Hematopoietic multipotent progenitor cell treated with erythropoietin and hydrocortisone succinate and interleukin-3 and kit ligand, for 15 days (in vitro differentiated cells): ENCODE data around the gene DYNC2I2.
"Not testable (repeated sequence)": the region's sequence is repeated elsewhere in the genome, so short reads cannot be mapped to it uniquely, and the experiment has no call there.

Source experiments
- DNase-seq: peaks from one replicate; pipeline ENCODE4 v3.0.0-alpha.2; 2015; ENCODE audit warnings: low spot score

Gene DYNC2I2

DNA sequence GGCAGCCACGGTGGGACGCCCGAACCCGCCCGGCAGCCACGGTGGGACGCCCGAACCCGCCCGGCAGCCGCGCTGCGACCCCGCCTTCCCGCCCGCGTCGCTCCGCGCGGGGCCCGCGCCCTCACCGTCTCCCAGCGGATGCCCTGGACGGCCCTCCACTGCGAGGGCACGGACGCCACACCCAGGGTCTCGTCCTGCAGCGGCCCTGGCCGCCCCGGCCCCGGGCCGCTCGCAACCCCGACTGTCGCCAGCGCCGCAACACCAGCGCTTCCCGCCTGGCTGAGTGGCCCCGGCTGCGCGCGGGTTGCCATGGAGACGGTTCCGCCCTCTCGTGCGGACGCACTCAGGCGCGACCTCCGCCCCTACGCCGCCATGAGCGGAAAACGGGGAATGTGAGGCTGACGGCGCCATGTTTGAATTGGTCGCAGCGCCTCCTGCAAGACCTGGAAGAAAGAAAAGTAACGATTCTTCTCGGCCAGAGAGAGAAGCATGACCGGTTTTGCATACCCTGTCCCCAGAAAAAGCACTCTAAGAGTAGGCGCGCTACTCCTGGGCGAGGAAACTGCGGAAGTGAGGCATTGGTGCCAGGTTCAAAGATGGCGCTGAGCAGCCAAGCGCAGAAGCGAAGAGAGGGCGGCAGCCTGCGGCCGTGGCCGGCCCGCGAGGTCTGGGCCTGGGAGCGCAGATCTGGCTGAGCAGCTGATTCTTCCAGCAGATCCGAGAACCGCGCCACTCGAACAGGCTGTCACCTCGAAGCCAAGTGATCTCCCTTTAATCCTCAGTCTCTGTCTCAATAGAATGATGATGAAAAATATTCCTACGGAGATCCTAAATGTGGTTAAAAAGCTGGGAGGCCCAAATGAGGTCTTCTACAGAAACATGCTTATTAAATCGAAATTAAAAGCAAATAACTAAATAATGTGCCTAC lies at the start of gene DYNC2I2:
TSS of gene DYNC2I2 (minus strand) at position 432 of the 928 bp plus-strand sequence. CDS start at position 311, 121 bp downstream.
- DNase-seq, result peak; percentile 97

DNA sequence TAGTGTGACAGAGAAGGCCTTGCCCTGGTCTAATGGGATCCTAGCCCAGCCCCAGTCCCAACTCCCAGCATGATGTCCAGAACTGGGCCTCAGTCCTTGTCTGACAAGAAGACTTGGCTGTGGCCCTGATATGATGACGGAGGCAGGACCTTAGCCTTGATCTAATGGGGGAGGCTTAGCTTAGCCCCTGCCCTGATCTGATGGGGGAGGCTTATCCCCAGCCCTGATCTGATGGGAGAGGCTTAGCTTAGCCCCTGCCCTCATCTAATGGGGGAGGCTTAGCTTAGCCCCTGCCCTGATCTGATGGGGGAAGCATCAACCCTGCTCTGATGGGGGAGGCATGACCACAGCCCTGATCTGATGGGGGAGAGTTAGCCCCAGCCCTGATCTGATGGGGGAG lies 49.4 kb upstream of the DYNC2I2 start:
- DNase-seq, result no peak

DNA sequence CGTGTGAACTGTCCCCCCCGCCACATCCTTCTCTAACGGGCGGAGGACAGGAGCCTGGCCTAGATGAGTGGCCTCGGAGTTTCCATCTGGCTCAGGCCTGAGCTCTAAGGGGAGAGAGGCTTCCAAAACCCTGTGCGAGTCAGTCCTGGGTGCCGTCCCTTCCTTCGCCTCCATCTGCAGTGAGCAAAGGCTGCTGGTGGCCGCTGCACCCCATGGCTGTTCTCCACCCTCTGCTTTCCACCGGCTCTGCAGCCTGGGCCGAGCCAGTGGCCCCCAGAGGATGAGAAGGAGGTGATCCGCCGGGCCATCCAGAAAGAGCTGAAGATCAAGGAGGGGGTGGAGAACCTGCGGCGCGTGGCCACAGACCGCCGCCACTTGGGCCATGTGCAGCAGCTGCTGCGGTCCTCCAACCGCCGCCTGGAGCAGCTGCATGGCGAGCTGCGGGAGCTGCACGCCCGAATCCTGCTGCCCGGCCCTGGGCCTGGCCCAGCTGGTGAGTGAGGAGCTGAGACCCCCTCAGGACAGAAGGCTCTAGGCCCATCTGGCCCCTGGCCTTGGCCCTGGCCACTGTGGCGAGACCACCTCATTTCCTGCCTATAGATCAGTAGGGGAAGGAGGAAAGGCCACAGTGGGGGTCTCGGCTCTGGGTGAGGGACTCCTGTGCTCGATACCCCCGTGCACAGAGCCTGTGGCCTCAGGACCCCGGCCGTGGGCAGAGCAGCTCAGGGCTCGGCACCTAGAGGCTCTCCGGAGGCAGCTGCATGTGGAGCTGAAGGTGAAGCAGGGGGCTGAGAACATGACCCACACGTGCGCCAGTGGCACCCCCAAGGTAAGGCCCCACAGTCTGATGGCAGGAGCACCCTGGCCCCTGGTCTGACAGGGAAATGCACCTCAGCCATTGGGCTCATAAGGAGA lies 48.7 kb upstream of the DYNC2I2 start:
- DNase-seq, result no peak

DNA sequence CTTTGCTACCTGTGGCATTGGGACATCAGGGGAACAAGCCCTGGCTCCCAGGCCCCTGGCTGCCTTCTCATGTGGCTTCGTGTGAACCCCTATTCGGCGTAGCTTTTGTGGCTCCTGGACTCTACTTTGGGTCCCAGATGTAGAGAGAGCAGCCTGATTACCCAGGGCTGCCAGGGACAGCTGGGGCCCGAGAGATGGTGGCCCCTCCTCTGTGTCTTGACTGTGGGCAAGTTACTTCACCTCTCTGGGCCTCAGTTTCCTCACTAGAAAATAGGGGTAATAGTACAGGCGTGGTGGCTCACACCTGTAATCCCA lies 47.7 kb upstream of the DYNC2I2 start:
- DNase-seq, result no peak

DNA sequence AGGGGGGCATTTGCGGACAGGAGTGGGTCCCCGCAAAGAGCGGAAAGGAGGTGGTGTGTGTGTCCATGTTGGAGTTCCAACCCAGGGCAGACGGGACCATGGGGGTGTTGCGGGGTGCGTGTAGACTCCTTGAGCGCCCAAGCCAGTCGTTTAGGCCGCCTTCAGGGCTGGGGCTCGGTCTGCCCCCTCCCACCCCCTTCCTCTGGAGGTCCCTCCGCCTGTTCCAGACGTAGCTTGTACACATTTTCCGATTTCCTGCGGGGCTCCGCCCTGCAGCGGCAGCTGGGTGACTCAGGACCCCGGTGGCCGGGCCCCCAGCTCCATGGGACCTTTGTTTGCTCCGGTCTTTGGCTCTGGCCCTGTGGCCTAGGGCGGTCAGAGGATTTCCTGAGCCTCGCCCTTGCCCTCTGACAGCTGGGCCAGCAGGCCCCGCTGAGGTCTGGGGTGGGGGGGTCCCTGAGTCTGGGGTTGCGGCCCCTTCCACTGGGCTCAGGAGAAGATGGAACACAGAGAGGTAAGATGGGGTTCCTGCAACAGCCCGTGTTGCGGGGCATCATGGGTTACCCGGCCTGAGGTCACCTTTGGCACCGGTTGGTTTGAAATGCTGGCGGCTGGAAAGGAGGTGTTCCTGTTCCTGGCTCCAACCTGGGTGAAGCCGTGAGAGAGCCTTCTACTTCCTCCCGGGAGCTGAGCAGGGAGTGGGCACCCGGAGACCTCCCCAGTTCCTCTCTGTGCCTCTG lies 47.1 kb upstream of the DYNC2I2 start:
- DNase-seq, result no peak

DNA sequence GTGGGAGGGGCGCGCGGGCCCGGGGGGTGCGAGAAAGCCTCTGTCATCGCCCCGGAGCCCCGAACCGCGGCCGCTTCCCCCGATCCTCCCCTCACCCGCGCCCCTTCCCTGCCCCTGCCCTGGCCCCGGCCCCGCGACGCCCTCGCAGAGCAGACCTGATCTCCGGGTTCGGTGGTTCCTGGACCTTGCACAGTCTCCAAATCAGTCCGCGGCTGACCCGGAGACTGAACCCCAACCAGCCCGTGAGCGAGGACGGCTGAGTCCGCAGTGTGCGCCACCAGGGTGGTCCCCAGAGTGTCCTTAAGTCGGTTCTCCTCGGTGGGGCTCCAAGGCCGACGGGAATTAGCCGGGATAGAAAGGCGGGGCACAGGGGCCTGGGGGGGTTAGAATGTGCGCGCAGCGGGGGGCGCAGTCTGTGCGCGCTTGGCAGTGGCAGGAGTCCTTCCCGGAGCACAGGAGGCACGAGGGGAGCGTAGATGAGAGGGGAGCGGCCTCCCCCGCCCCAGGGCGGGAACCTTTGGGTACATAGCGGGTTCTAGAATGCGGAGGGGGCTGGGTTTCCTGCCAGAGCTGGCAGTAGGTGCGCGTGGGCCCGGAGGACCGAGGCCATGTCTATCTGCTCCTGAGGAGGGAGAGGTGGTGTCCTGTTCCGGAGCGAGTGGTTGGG lies 46.4 kb upstream of the DYNC2I2 start:
- DNase-seq, result no peak

DNA sequence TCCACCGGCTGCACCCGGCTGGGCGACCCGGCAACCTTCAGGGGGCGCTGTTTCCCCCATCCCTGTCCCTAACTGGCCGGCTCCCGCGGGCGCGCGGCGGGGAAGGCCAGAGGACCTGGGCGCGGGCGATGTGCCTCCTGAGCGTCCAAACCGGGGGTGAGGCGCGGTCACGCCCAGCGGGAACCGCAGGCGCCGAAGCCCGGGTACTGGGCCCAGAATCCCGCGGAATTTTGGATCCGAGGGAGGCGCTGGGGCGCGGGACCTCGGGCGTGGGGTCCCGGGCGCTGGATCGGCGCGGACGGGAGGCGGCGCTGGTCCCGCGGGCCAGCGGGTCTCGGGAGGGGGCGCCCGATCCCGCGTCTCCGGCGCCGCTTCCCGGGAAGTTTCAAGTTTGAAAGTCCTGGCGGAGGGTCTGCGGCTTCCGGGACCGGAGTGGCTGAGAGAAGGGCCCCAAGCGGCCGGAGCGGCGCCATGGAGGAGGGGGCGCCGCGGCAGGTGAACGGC lies 45.9 kb upstream of the DYNC2I2 start, which contains the start of gene PKN3:
TSS of gene PKN3 (plus strand) at position 59 of the 504 bp plus-strand sequence. CDS start at position 472, 413 bp downstream.
- DNase-seq, result peak; percentile 80

DNA sequence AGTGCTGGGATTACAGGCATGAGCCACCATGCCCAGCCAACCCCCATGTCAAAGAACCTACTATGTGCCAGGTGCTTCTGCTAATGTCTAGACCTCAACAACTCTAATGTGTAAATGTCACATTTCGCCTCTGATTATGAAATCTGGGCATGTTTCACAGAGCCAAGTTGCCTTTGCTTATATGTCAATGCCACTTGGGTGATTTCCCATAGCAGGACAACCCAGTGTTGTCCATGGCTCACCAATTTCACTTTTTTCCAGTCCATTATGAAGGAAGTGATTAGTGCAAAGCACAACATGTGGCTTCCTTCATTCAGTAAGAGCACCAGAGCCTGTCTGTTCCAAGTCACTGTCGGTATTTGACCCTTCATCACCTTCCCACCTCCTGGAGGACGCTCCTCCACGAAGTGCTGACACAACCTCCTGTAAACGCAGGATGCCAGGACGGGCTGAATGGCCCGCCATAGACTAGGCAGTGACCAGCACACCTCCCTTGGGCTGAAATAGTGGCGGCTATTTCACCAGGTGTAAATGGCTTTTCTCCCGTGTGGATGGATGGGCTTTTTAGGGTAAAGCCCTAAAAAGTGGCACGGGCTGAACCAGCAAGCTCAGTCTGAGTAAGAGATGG lies 44.7 kb upstream of the DYNC2I2 start:
- no peak for DNase-seq

DNA sequence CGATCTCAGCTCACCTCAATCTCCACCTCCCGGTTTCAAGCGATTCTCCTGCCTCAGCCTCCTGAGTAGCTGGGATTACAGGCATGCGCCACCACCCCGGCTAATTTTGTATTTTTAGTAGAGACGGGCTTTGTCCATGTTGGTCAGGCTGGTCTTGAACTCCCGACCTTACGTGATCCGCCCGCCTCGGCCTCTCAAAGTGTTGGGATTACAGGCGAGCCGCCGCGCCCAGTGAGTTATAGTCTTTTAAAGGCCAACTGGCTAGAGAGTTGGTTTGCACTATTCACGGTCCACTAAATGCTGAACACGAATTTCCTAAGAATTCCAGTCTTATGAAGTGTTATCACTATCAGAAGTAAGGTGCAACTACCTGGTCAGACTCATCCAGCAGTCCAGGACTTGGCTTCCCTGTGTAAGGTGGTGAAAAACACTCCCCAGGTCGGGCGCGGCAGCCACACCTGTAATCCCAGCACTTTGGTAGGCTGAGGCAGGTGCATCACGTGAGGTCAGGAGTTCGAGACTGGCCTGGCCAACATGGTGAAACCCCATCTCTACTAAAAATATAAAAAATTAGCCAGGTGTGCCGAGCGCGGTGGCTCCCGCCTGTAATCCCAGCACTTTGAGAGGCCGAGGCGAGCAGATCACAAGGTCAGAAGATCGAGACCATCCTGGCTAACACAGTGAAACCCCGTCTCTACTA lies 42.6 kb upstream of the DYNC2I2 start:
- DNase-seq, result not testable (repeated sequence)

DNA sequence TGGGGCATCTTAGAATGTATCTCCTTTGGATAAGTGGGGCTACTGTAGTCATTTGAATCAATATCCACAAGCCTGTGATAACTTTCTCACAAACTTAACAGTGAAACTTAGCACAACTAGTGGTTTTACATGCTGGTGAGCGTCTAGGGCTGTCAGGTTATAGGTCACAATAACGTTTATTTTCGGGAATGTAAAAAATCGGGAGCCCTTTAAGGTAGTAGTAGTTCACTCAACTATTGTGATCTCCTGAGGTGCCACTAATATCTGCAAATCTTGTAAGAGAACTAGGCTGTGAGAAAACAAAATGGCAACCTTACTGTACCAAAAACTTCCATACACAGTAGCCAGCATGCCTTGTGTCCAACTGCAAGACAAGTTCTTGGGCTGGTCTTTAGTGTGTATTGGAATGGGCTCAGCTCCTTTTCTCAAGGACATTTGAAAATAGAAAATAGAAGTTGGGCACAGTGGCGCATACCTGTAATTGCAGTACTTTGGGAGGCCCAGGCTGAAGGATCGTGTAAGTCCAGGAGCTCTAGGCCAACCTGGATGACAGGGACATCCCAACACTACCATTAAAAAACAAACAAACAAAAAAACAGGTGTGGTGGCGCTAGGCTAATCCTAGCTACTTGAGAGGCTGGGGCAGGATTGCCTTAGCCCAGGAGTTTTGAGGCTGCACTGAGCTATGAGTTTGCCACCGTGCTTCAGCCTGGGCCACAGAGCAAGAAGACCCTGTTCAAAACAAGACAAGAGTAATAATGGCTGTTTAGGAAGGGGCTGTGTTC lies 40.5 kb upstream of the DYNC2I2 start:
- no peak for DNase-seq

DNA sequence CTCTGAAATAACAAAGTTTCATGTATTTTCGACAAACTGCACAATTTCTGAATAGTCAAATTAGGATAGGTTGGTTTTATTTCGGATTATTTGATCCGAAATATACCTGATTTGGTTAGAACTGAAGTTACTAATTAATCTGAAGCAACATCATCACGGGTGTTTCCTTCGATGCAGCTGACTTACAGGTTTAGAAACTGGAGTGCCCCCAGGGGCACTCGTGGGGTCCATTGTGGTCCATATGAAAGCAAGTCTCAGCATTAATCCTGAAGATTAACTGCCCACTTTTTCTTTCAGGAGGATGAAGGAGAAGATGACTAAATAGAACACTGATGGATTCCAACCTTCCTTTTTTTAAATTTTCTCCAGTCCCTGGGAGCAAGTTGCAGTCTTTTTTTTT lies 37.7 kb upstream of the DYNC2I2 start:
- DNase-seq, result no peak

DNA sequence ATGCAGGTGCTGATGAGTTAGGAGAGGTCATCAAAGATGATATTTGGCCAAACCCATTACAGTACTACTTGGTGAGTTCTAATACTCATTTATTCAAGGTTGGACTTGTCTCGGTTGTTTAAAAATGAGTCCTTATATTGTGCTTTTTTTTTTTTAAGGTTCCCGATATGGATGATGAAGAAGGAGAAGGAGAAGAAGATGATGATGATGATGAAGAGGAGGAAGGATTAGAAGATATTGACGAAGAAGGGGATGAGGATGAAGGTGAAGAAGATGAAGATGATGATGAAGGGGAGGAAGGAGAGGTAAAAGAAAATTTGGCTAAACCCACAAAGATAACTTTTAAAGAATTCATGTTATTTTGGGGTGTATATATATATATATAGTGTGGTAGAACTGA lies 37.1 kb upstream of the DYNC2I2 start:
- not testable (repeated sequence) for DNase-seq

DNA sequence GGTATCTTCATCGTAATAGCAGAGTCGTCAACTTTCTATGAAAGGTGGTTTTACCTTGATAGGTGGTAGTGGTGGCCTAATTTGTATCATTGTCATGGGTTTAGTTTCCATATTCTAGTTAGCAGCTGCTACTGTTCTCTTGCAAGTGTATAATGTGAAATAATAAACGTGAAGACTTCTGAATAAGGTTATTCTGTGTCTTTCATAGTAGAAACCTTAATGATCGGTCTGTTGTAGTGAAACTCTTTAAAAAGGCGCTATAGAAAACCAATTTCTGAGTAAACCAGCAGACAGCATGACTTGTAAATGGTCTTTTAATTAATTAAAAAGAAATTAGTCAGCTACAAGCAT lies 34.0 kb upstream of the DYNC2I2 start:
- DNase-seq, result no peak

DNA sequence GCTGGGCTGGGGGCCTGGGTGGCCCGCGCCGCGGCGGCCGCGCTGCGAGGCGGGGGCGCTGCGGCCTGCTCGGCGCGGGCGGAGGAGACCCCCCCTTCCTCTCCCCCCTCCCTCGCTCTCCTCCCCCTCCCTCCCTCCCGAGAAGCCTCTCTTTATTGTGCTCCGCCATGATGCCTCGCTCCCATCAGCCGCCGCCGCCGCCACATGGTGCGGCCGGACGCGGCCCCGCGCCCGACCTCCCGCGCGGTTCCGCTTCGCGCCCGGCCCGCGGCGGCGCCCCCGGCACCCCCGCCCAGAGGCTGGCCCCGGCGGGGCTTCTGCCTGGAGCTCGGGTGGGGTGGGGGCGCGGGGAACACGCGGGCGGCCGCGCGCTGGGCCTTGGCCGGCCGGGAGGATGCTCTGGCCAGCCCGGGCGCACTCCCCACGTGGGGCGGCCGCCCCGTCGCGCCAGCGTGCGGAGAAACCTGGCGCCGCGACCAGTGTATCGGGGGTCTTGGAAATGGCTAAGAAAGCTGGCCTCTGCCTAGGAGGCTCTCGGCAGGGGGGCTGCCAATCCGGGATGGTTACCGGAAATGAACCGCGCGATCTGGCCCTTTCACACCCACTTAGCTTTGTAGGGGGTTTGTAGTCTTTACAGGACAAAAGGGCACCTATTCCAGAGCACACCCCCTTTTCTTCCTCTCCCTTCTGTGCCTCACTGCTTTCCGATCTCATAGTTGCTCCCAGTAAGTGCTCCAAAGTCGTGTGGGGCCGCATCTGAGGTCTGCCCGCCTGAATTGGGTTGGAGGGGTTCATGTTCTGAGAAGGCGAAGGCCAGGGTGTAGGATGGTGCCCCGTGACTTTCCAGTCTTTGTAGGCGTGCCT lies 33.4 kb upstream of the DYNC2I2 start:
- peak; percentile 29 for DNase-seq

DNA sequence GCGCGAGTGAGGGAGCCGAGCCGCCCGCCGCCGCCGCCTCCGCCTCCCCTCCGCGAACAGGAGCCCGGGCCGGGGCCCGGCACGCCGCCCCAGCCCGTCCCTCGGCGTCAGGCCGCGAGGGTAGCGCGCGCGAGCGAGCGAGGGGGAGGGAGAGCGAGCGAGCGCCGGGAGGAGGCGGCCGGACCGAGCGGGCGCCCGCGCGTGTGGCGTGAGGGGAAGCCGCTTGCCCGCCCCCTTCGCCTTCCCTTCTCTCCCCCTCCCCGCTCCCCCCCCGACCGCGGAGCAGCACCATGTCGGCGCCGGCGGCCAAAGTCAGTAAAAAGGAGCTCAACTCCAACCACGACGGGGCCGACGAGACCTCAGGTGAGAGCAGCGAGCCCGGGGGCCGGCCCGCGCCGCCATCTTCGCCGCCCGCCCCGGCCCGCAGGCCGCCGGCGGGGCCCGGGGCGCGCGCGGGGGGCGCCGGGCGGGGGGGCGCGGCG lies 32.7 kb upstream of the DYNC2I2 start:
- DNase-seq, result no peak

DNA sequence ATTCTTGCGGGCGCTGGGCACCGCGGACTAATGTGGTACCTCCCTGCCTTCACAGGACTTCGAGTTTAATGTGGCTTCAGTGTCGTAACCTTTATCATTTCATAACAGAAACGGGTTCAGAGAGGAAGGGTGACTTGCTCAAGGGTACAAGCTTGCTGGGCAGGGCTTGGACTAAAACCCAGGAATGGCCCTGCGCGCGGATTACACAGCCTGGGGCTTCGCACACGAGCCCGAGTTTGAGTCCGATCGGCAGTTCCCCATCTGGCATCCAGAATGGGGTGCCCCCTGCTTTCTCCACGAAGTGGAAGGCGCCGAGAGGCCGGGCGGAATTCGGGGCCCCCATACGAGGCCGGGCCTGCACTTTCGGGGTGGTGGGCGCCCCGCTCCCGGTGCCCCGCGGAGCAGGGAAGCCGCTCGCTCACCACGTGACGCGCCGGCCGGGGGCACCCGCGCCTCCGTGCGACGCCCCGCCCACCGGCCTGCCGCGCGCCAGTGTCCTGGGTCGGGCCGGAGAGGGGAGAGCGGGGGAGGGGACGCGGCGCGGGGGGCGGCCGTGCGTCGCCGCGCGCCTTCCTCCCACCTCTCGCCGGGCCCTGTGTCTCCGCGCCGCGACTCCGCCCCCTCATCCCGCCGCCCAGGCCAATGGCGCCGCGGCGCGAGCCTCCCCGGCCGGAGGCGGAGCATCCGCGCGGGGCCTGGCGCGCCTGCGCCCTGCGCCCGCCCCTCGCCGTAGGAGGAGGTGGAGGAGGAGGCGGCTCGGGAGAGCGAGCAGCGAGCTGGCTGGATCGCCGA lies 32.0 kb upstream of the DYNC2I2 start, which contains the start of gene SET:
TSS of gene SET (plus strand) at position 722 of the 792 bp plus-strand sequence. CDS start 361 bp downstream, outside the sequence.
- peak; percentile 93 for DNase-seq

DNA sequence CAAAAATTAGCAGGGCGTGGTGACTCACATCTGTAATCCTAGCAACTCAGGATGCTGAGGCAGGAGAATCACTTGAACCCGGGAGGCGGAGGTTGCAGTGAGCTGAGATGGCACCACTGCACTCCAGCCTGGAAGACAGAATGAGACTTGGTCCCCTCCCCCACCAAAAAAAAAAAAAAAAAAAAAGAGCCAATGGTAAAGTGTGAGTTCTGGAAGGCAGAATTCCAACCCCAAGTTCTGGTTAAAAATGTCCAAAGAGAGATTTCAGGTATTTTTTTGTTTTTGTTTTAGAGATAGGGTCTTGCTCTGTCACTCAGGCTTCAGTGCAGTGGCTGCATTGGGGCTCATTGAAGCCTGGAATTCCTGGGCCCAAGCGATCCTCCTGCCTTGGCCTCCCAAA lies 30.8 kb upstream of the DYNC2I2 start:
- DNase-seq, result no peak
